K562 (cell line): ENCODE data around the gene MTHFR. TPM values are rescaled to one million over a fixed set of nuclear protein-coding genes. Genes with fewer than 3 reads are reported as not detected.

Experiments used
- BCL6 ChIP-seq: fragments of 250-450 bp; sonication (Bioruptor Pico); IDR thresholded peaks from 2 replicates; pipeline ENCODE4 v1.4.0; 2020
- CHD1 ChIP-seq: fragments of 200-600 bp; sonication (generic); IDR thresholded peaks from one replicate; pipeline ENCODE4 v1.6.1; 2012; ENCODE audit warnings: mild to moderate bottlenecking, moderate library complexity, low read length, inconsistent platforms
- DACH1 ChIP-seq: fragments of 450-650 bp; IDR thresholded peaks from 2 replicates; pipeline ENCODE4 v1.6.1; 2018; ENCODE audit not compliant: partially characterized antibody
- EP400 ChIP-seq: fragments of 450-650 bp; IDR thresholded peaks from 2 replicates; pipeline ENCODE4 v1.6.1; 2017; ENCODE audit warnings: antibody characterized with exemption, mild to moderate bottlenecking, moderate library complexity
- ETS2 ChIP-seq: IDR thresholded peaks from 2 replicates; pipeline ENCODE4 v1.6.1; 2016; ENCODE audit warnings: borderline replicate concordance, missing genetic modification characterization, mild to moderate bottlenecking, moderate library complexity, missing compliant biosample characterization; ENCODE audit not compliant: poor library complexity, severe bottlenecking
- GTF2A2 ChIP-seq: IDR thresholded peaks from 2 replicates; pipeline ENCODE4 v1.6.1; 2016; ENCODE audit warnings: mild to moderate bottlenecking, missing genetic modification characterization, missing compliant biosample characterization
- MAFG ChIP-seq: fragments of 450-650 bp; conservative IDR thresholded peaks from 2 replicates; pipeline ENCODE4 v1.6.1; 2016; ENCODE audit warnings: missing genetic modification characterization, missing compliant biosample characterization
- MBD2 ChIP-seq: sonication (generic); IDR thresholded peaks from 2 replicates; pipeline ENCODE4 v1.6.1; 2016; ENCODE audit warnings: low read depth, borderline replicate concordance
- MEIS2 ChIP-seq: fragments of 450-650 bp; IDR thresholded peaks from 2 replicates; pipeline ENCODE4 v1.6.1; 2014; ENCODE audit warnings: mild to moderate bottlenecking; ENCODE audit not compliant: partially characterized antibody
- POLR2AphosphoS5 ChIP-seq: IDR thresholded peaks from 2 replicates; pipeline ENCODE4 v1.6.1; 2011; ENCODE audit warnings: mild to moderate bottlenecking, low read depth, low read length, moderate library complexity; ENCODE audit not compliant: control insufficient read depth, insufficient read depth
- RBBP5 ChIP-seq: fragments of 200-600 bp; sonication (generic); IDR thresholded peaks from 2 replicates; pipeline ENCODE4 v1.6.1; 2012; ENCODE audit warnings: borderline replicate concordance, mild to moderate bottlenecking, low read length, control low read depth, inconsistent platforms; ENCODE audit not compliant: insufficient read depth, poor library complexity, severe bottlenecking
- RFX7 ChIP-seq: fragments of 250-450 bp; sonication (Bioruptor Pico); IDR thresholded peaks from 2 replicates; pipeline ENCODE4 v1.5.1; 2021; ENCODE audit warnings: mild to moderate bottlenecking
- SMAD1 ChIP-seq: fragments of 150-350 bp; IDR thresholded peaks from 2 replicates; pipeline ENCODE4 v1.6.1; 2014; ENCODE audit warnings: low read length, low read depth; ENCODE audit not compliant: partially characterized antibody
- SMARCE1 ChIP-seq: fragments of 450-650 bp; IDR thresholded peaks from 2 replicates; pipeline ENCODE4 v1.7.1; 2016; ENCODE audit warnings: mild to moderate bottlenecking
- SNIP1 ChIP-seq: fragments of 450-650 bp; IDR thresholded peaks from 2 replicates; pipeline ENCODE4 v1.7.1; 2017; ENCODE audit warnings: low read depth, mild to moderate bottlenecking
- TBL1XR1 ChIP-seq, 2 experiments: IDR thresholded peaks; 2 replicates each; pipeline ENCODE4 v1.6.1; 2012; ENCODE audit warnings: improper control_type of control experiment in 2 of 2, low read length in 2 of 2, mild to moderate bottlenecking in 1 of 2
- THRA ChIP-seq: fragments of 450-650 bp; IDR thresholded peaks from 2 replicates; pipeline ENCODE4 v1.6.1; 2017; ENCODE audit warnings: mild to moderate bottlenecking, moderate library complexity
- XRCC5 ChIP-seq: fragments of 200-400 bp; formaldehyde crosslinking; IDR thresholded peaks from 2 replicates; pipeline ENCODE4 v1.6.1; 2017; ENCODE audit warnings: low read depth, mild to moderate bottlenecking, low read length
- ZNF253 ChIP-seq: fragments of 250-450 bp; sonication (Bioruptor Pico); conservative IDR thresholded peaks from 2 replicates; pipeline ENCODE4 v1.6.1; 2021; ENCODE audit warnings: mild to moderate bottlenecking
- ZNF445 ChIP-seq: fragments of 250-450 bp; sonication (Bioruptor Pico); IDR thresholded peaks from 2 replicates; pipeline ENCODE4 v1.4.0; 2020; ENCODE audit warnings: low read depth, mild to moderate bottlenecking, moderate library complexity
- ZNF511 ChIP-seq: sonication (generic); formaldehyde crosslinking; IDR thresholded peaks from 2 replicates; pipeline ENCODE4 v1.8.0; 2022; ENCODE audit warnings: mild to moderate bottlenecking, missing genetic modification reagents
- polyA plus RNA-seq, 8 experiments: library from polyadenylated mRNA; depleted of rRNA in 4 of 8; stranded (reverse) in 5 of 8; unstranded in 3 of 8; fragments of >200 nt; fragmentation: Nextera tagmentation in 2 of 8; fragmentation: Illumina TruSeq in 1 of 8; extraction: Ambion mirVana in 2 of 8; extraction: Trizol in 1 of 8; gene quantifications; 2 replicates each; pipeline versions ENCODE4 v1.2.1 to v1.2.3, GENCODE V29; 2011 to 2014; ENCODE audit warnings: inconsistent platforms in 1 of 8, missing spikeins in 1 of 8
- total RNA-seq, 7 experiments: library from RNA; depleted of rRNA in 6 of 7; stranded (reverse); fragments of >200 nt in 6 of 7; fragmentation: Illumina TruSeq in 2 of 7; extraction: Trizol in 2 of 7; gene quantifications; 2 replicates each; pipeline versions ENCODE4 v1.2.1 to v1.2.3, GENCODE V29; 2011 to 2021; ENCODE audit warnings: low replicate concordance in 1 of 7
- TF ChIP-seq, protein P1 (sequence below), 2 experiments: IDR thresholded peaks; 2 replicates each; pipeline ENCODE4 v1.6.1; 2012; ENCODE audit warnings: improper control_type of control experiment in 2 of 2, low read depth in 2 of 2, low read length in 2 of 2, borderline replicate concordance in 1 of 2
- TF ChIP-seq, protein P2 (sequence below): fragments of 450-650 bp; IDR thresholded peaks from 2 replicates; pipeline ENCODE4 v1.6.1; 2016; ENCODE audit warnings: borderline replicate concordance

Gene MTHFR
- total and polyA plus RNA-seq, 9 of the 15 experiments (the other 6 are each of a cell fraction or from before 2014, with no cell fraction given), result 5.0 to 104 (median 62.6) TPM

DNA sequence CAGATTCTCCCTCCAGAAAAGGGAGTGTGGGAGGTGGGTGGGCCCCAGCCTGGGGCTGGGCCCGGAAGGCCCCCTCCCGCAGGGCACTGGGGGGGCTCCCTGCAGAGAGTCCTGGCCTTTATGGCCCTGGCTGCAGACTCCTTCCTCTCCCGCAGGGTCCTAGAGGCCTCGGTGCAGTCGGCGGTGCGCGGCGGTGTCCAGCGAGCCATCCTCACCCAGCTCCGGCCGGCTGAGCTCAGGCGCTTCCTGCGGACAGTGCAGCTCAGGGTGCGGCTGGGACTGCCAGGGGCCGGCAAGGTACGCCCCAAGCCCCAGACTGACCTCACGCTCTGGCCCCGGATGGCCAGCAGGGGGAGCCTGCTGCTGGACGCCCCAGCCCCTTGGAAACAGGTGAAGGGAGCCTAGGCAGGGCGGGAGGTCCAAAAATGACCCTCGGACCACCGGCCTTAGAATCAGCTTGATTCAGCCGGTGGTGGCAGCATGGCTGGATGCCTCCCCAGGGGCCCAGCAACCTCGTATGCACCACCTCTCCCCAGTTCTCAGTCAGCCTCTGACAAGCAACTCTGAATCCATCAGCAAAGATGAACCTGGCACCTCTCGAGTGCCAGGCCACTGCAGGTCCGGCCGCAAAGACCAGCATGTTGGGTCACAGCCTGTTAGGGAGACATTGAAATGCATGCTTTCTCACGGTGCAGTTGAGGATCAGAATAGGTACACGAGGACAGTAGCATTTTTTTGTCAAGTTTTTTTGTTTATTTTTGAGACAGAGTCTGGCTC is 20.6 kb downstream of the MTHFR start (continued):
- TF ChIP-seq MEIS2, result no peak
- TF ChIP-seq SMAD1, result no peak
- TF ChIP-seq DACH1, result no peak
- TF ChIP-seq POLR2AphosphoS5, result no peak
- TF ChIP-seq XRCC5, result peak; percentile 91
- no peak for TF ChIP-seq ETS2
- no peak for TF ChIP-seq GTF2A2 (tag)
- no peak; the same call in none of the 2 replicates for TF ChIP-seq MBD2
- no peak for TF ChIP-seq THRA
- TF ChIP-seq TBL1XR1 (IDR thresholded peaks at IDR 0.05; ENCODE audit: low read length in 2 of 2), result no peak
- no peak for TF ChIP-seq SNIP1
- no peak for TF ChIP-seq ZNF445 (CRISPR knock-in tag)
- no peak for TF ChIP-seq BCL6
- no peak for TF ChIP-seq ZNF253 (CRISPR knock-in tag)
- 0 out of 2 replicates have a peak, but pooled peaks have one; percentile 78 for TF ChIP-seq ZNF511 (CRISPR knock-in tag)
- TF ChIP-seq, protein P1, sequence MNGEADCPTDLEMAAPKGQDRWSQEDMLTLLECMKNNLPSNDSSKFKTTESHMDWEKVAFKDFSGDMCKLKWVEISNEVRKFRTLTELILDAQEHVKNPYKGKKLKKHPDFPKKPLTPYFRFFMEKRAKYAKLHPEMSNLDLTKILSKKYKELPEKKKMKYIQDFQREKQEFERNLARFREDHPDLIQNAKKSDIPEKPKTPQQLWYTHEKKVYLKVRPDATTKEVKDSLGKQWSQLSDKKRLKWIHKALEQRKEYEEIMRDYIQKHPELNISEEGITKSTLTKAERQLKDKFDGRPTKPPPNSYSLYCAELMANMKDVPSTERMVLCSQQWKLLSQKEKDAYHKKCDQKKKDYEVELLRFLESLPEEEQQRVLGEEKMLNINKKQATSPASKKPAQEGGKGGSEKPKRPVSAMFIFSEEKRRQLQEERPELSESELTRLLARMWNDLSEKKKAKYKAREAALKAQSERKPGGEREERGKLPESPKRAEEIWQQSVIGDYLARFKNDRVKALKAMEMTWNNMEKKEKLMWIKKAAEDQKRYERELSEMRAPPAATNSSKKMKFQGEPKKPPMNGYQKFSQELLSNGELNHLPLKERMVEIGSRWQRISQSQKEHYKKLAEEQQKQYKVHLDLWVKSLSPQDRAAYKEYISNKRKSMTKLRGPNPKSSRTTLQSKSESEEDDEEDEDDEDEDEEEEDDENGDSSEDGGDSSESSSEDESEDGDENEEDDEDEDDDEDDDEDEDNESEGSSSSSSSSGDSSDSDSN (IDR thresholded peaks at IDR 0.05; ENCODE audit: borderline replicate concordance in 1 of 2, low read depth in 2 of 2, low read length in 2 of 2), result peak; percentile 50 to 93; a peak in 2 of 4 replicates
- no peak for TF ChIP-seq RFX7 (CRISPR knock-in tag)
- TF ChIP-seq MAFG (tag), result no peak
- no peak for TF ChIP-seq EP400
- TF ChIP-seq, protein P2, sequence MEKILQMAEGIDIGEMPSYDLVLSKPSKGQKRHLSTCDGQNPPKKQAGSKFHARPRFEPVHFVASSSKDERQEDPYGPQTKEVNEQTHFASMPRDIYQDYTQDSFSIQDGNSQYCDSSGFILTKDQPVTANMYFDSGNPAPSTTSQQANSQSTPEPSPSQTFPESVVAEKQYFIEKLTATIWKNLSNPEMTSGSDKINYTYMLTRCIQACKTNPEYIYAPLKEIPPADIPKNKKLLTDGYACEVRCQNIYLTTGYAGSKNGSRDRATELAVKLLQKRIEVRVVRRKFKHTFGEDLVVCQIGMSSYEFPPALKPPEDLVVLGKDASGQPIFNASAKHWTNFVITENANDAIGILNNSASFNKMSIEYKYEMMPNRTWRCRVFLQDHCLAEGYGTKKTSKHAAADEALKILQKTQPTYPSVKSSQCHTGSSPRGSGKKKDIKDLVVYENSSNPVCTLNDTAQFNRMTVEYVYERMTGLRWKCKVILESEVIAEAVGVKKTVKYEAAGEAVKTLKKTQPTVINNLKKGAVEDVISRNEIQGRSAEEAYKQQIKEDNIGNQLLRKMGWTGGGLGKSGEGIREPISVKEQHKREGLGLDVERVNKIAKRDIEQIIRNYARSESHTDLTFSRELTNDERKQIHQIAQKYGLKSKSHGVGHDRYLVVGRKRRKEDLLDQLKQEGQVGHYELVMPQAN, result peak; percentile 47; the same call in 1 of the 2 replicates
- no peak for TF ChIP-seq RBBP5
- no peak for TF ChIP-seq SMARCE1
- no peak for TF ChIP-seq CHD1
